Hippocampal formation (tissue), 2 donors: ENCODE measurements around the gene HIVEP1.
"Not testable (repeated sequence)": the region's sequence is repeated elsewhere in the genome, so short reads cannot be mapped to it uniquely, and the experiment has no call there.

ENCODE experiments used
- DNase-seq, 2 donors: peaks; one replicate each; lab custom pipeline; 2025; lab: John Stamatoyannopoulos, UW

HIVEP1 gene

GRCh38 chr6:12160326-12160725 lies 148.2 kb downstream of the HIVEP1 start:
- no peak for DNase-seq

- DNase-seq: no peak
Measured at GRCh38 chr6:12162213-12162612, 150.1 kb downstream of the HIVEP1 start.

- DNase-seq: no peak
Measured at GRCh38 chr6:12163149-12163548, 151.0 kb downstream of the HIVEP1 start.

- no peak for DNase-seq
Measured at GRCh38 chr6:12163744-12164507, 151.8 kb downstream of the HIVEP1 start.

GRCh38 chr6:12164508-12164770 lies 152.3 kb downstream of the HIVEP1 start:
- DNase-seq: no peak

GRCh38 chr6:12165297-12165696 lies 153.2 kb downstream of the HIVEP1 start:
- DNase-seq: no peak

GRCh38 chr6:12165722-12166280 lies 153.7 kb downstream of the HIVEP1 start:
- DNase-seq: no peak

- DNase-seq: no peak
Measured at GRCh38 chr6:12169377-12169776, 157.3 kb downstream of the HIVEP1 start.

- no peak for DNase-seq
Measured at GRCh38 chr6:12170351-12171092, 158.4 kb downstream of the HIVEP1 start.

- DNase-seq: no peak
Measured at GRCh38 chr6:12171717-12172116, 159.6 kb downstream of the HIVEP1 start.

- no peak for DNase-seq
Measured at GRCh38 chr6:12172572-12172971, 160.5 kb downstream of the HIVEP1 start.

GRCh38 chr6:12173181-12173580 lies 161.1 kb downstream of the HIVEP1 start:
- no peak for DNase-seq

- DNase-seq: no peak
Measured at GRCh38 chr6:12173661-12174060, 161.5 kb downstream of the HIVEP1 start.

GRCh38 chr6:12174878-12175277 lies 162.8 kb downstream of the HIVEP1 start:
- no peak for DNase-seq

- no peak for DNase-seq
Measured at GRCh38 chr6:12175626-12176025, 163.5 kb downstream of the HIVEP1 start.

GRCh38 chr6:12176782-12177181 lies 164.7 kb downstream of the HIVEP1 start:
- DNase-seq: not testable (repeated sequence)

GRCh38 chr6:12178521-12178920 lies 166.4 kb downstream of the HIVEP1 start:
- DNase-seq: no peak

GRCh38 chr6:12181481-12181880 lies 169.4 kb downstream of the HIVEP1 start:
- no peak for DNase-seq

- no peak for DNase-seq
Measured at GRCh38 chr6:12182676-12183075, 170.6 kb downstream of the HIVEP1 start.

GRCh38 chr6:12185081-12185673 lies 173.1 kb downstream of the HIVEP1 start:
- DNase-seq: no peak

GRCh38 chr6:12186528-12186927 lies 174.4 kb downstream of the HIVEP1 start:
- no peak for DNase-seq

- no peak for DNase-seq
Measured at GRCh38 chr6:12189150-12189549, 177.0 kb downstream of the HIVEP1 start.

GRCh38 chr6:12189661-12190060 lies 177.5 kb downstream of the HIVEP1 start:
- DNase-seq: no peak
